Measurements from ENCODE around the gene PZP.

PZP gene

GRCh38 chr12:9104767-9105423 is 103.3 kb downstream of the PZP start:
- Mint-ChIP-seq H3K27ac (no peak overlapping the region), H3K4me3 (no peak overlapping the region), H3K9me3 (no peaks in the 10 kb centered on the region), H3K27me3 (no peaks in the 10 kb centered on the region), H3K4me1 (no peaks in the 10 kb centered on the region), H3K36me3 (peaks cover 9% of the 10 kb centered on the region)

- Mint-ChIP-seq H3K4me3 (no peak overlapping the region), H3K27ac (no peak overlapping the region), H3K27me3 (no peaks in the 10 kb centered on the region), H3K4me1 (no peaks in the 10 kb centered on the region), H3K9me3 (no peaks in the 10 kb centered on the region), H3K36me3 (peaks cover 9% of the 10 kb centered on the region)
Observed at GRCh38 chr12:9104087-9104486, 104.1 kb downstream of the PZP start.

GRCh38 chr12:9103050-9103849 is 104.9 kb downstream of the PZP start:
- H3K9me3 Mint-ChIP-seq: no peaks in the 10 kb centered on the region

GRCh38 chr12:9101018-9101687 is 107.0 kb downstream of the PZP start:
- no peaks in the 10 kb centered on the region for H3K4me1 Mint-ChIP-seq
- H3K36me3 Mint-ChIP-seq: peaks cover 6% of the 10 kb centered on the region
- no peak overlapping the region for H3K4me3 Mint-ChIP-seq
- no peaks in the 10 kb centered on the region for H3K27me3 Mint-ChIP-seq
- no peak overlapping the region for H3K27ac Mint-ChIP-seq
- no peaks in the 10 kb centered on the region for H3K9me3 Mint-ChIP-seq

More at GRCh38 chr12:9103050-9103849, 104.9 kb downstream of the PZP start:
- Mint-ChIP-seq H3K27me3 (no peaks in the 10 kb centered on the region), H3K4me3 (no peak overlapping the region), H3K36me3 (peaks cover 6% of the 10 kb centered on the region), H3K27ac (no peak overlapping the region), H3K4me1 (no peaks in the 10 kb centered on the region)

- Mint-ChIP-seq H3K27me3 (no peaks in the 10 kb centered on the region), H3K9me3 (no peaks in the 10 kb centered on the region), H3K4me3 (no peak overlapping the region), H3K27ac (no peak overlapping the region), H3K36me3 (peaks cover 6% of the 10 kb centered on the region), H3K4me1 (no peaks in the 10 kb centered on the region)
Observed at GRCh38 chr12:9099552-9100190, 108.5 kb downstream of the PZP start.
